NCI-H748 (cell line): ENCODE measurements around the gene CLCN5.
A peak's percentile ranks its signal among the peaks of the same experiment; 100 is the strongest.

ENCODE experiments used
- DNase-seq: peaks from one replicate; lab custom pipeline; 2025; ENCODE audit not compliant: unreplicated experiment; lab: John Stamatoyannopoulos, UW

CLCN5 gene

DNA sequence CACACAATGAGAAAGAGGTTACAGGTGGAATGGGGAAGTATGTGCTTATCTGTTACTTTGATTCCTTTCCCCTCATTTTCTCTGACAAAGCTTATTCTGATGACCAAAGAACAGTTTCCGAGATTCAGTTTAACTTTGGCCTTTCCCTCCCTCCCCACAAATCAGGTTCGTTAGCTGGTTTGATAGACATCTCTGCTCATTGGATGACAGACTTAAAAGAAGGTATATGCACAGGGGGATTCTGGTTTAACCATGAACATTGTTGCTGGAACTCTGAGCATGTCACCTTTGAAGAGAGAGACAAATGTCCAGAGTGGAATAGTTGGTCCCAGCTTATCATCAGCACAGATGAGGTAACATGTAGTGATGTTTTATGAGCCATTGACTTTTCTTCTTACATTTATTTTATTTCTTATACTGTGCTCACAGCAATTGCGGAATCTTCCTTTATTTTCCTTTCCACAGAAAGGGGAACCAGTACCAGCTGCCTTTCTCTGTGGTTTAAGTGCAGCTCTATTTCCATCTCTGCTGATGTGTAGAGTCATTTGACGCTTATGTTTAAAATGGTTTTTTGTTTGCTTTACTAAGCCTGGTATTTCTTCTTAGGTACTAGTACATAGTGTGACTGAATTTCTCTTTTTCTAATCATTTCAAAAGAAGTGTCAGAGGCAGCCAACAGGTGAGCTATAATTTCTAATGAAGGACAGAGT lies 153.4 kb downstream of the CLCN5 start:
- DNase-seq: no peak

DNA sequence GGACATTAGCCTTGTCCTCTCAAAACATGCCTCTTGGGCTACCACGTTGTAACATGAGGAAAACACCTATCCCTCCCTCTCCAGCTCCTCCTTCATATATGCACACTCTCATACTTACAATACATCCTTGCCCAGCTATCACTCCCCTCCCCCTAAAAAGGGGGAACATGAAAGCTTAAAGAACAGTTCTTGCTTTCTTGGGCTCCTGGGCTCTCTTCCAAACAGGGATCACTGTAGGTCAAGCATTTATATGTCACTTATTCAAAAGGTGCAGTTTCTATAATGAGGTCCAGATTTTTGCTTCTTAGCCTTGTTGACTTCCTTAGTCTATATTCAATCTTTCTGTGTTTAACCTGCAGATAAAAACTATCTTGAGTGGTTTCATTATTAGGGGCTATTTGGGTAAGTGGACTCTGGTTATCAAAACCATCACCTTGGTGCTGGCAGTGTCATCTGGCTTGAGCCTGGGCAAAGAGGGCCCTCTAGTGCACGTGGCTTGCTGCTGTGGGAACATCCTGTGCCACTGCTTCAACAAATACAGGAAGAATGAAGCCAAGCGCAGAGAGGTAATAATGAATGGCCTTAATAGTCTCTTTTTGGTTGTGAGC lies 159.0 kb downstream of the CLCN5 start:
- DNase-seq: peak; percentile 56

DNA sequence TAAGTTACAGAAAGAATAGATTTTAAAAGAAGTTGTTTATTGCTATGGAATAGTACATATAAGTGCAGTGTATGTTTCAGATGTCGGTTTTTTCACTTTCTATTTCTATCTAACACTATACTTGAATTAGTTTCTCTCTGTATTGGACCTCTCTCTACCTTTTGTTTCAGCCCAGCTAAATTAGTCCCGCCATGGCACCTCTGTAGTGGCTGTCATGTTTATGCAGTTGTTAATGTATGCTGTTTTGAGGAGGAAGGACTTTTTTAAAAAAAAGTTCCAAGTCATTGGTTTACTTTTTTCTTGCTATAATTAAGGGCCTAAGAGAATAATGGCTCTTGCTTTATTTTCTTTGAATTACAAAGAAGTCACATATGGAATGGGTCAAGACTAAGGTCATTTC lies 160.3 kb downstream of the CLCN5 start:
- DNase-seq: no peak

DNA sequence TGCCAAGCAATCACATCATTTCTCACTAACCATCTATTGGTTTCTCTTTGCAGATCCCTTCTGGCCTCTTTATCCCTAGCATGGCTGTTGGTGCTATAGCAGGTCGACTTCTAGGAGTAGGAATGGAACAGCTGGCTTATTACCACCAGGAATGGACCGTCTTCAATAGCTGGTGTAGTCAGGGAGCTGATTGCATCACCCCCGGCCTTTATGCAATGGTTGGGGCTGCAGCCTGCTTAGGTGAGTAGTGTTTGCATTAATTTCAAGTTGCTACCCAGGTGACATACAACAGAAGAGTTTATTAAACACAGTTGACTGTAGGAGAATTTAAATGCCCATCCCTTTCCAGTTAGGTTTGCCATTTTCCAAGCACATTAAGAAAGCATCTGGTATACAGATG lies 166.2 kb downstream of the CLCN5 start:
- no peak for DNase-seq

DNA sequence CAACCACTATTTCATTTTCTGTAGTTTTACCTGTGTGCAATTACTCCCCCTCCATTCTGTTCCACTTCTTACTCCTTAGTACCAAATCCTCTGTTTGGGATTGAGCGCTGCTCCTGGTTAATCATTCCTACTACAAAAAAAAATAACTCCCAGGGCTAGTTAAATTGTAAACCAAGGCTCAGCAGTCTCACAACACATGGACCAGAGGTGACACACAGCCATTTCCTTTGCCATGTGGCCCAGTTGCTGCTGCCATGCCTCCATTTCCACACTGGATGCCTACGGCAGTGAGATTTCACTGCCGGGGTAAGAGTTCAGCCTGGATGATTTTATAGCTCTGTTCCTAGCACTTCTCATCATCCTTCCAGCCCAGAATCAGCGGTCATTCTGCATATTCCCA lies 171.2 kb downstream of the CLCN5 start:
- DNase-seq: no peak

DNA sequence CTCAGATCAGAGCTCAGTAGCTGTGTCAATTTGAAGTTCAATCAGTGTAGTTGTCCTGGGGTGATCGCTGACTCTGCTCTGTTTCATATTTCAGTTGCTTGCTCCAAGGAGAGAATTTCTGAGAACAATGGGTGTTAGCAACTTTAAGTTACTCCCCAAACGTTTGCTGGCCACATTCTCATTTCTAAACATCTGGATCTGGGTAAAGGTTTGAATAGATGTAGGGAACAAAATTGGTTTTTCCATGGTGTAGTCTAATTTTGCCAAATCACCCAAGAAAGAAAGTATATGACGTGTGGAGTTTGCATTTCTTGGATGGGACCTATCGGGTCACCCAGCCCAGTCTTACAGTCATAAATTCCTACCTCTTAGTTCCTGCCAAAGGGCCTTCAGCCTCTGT lies 174.7 kb downstream of the CLCN5 start:
- no peak for DNase-seq

DNA sequence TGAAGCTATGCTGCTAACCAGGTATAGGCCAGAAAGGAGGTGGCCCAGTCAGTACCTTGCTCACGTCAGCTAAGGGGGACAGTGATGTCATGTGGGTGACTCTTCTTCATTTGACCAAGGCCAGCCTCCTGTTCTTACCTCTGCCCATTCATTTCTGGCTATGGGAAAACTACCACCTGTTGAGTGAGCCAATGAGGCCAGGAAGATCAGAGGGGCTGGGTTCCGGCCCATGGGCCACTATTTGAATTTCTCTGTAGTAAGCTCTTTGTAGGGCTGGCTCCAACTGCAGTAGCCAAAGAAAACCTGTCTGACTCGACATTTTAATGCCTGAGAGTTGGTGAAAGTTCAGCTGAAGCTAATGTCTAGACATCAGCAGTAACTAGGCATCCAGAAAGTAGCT lies 175.8 kb downstream of the CLCN5 start:
- DNase-seq: no peak

DNA sequence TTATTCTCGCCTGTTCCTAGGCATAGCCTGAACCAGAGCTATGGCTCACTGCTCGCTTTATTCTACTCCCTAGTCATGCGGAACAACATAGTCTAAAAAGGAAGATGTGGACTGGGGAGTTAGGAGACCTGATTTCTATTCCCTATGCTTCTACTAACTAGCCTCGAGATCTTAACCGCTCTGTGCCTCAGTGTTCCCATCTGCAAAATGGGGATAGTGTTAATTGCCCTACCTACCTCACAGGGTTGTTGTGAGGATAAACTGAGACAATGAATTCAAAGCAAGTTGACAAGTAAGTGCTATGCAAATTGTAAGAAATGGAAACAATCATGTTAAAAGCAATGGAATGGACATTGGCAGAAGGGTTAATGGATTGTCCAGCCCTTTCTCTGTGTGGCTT lies 176.4 kb downstream of the CLCN5 start:
- no peak for DNase-seq

DNA sequence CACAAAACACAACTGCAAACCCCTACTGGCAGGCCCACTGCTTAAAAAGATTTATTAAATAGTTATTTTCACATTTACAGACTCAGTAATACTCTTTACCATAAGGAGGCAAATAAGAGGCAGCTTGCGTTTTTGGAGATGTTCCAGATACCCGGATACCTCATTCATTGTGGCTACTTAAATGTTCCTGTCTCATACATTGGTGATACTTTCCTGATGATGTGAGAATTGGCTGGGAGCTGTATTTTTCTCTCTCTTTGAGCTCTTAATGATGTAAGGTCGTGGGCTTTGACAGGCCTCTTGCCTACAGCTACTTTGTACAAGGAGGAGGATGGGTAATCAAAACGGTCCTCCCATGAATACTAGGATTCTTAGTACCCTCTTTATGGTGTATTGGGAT lies 176.9 kb downstream of the CLCN5 start:
- no peak for DNase-seq

DNA sequence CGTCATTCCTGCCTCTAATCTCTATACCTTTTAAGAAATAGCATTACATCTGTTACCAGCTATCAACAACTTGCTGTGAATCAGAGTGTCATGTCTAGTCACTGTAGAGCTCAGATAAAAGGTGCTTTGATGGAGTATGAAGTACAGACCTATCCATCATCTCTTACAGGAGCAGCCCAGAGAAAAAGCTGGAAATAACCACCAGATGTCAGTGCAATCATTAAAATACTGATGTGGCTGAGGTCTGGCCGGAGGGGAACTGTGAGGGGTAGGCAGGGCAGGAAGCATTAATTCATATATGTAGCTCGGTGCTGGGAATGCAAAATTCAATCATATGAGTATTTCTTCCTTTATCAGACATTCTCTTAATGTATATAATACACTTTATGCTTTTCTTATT lies 177.8 kb downstream of the CLCN5 start:
- peak; percentile 23 for DNase-seq

DNA sequence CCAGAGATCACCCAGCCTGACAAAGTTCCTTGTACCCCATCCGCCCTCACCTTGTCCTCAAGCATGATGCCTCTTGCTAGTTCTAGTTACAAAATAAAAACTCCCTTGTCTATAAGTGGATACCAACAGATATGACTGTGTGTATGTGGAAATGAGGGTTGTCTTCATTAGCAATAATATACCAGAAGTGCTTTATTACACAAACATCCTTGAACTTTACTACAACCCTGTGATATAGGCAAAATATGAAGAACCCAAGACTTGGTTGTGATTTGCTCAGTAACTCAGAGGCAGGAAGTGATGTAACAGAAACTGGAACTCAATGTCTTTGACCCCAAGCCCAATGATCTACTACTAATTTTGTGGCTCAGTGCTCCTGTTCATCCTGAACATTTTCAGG lies 180.8 kb downstream of the CLCN5 start:
- no peak for DNase-seq

DNA sequence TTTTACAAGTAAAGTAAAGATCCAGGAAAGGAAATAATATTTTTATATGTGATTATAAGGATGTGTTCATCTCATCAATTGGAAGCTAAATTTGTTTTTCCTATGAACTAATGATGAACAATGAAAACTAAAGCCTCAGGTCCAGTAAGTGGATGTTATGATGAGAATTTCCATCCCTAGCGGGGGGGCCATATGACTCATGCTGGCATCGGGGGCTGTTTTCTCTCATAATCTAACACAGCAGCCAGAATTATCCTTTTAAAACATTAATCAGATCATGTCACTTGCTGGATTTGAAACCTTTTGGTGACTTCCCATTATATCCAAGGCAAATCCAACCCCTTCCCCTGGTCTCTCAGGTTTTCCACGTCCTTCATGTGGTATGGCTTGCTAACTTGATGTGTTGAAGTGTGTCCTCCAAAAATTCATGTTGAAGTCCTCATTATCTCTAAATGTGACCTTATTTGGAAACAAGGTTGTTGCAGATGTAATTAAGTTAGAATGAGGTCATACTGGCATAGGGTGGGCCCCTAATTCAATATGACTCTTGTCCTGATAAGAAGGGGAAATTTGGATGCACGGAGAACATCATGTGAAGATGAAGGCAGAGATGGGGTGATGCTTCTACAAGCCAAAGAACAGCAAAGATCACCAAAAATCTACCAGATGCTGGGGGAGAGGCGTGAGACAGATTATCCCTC lies 181.6 kb downstream of the CLCN5 start:
- no peak for DNase-seq

DNA sequence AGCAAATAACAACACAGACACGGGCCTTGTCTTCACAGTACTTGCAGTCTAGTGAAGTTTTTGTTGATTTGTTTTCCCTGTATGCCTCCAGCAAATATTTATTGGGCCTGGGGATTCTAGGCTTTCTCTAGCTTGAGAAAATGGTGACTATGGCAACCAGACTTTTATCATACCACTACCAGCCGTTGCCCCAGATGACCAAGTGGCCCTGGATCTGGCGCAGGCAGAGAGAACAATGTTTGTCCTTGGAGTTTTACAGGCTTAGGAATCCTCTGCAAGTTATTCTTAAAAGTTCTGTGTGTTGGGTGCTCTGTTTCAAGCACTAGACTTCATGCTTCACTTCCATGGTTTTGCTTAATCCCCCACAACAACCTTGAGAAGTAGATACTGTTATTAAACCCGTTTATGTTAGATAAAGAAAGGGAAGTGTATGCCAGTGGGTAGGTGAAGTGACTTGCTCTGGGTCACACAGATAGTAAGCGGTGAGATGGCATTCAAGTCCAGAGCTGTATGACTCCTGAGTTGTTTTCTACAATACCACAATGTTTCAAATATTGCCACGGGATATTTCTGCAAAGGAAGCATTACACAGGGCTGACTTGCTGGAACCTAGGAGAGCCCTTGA lies 183.8 kb downstream of the CLCN5 start:
- no peak for DNase-seq

DNA sequence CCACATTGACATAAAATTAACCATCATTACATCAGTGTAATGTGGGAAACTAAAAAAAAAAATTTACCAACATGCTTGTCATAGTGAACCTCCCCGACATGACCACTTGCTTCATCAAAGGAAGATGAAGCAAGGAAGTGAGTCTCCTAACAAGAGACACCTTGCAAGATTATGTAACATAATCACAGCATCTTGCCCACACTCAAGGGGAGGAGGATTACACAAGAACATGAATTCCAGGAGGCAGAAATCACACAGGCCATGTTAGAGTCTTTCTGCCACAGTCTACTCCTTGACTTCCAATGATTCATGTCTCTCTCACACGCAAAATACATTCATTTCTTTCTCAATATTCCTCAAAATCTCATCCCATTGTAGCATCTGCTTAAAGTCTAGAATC lies 185.1 kb downstream of the CLCN5 start:
- no peak for DNase-seq

DNA sequence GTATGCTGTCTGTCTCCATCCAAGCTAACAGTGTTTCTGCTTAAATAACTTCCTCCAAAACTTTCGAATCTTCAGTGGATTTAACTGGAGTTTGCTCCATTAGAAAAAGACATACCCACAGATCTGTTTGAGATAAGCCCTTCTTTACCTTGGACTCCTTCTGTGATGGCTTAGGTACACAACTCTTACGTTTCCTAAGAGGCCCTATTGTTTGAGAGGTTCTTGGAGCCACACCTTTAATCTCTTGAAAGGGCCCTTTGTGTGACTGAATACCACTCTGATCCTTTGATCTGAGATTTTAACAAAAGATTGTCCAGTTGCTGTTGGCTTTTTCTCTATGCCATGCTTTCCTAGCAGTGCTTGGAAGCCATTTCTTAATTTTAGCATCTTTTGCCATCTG lies 185.9 kb downstream of the CLCN5 start:
- no peak for DNase-seq

DNA sequence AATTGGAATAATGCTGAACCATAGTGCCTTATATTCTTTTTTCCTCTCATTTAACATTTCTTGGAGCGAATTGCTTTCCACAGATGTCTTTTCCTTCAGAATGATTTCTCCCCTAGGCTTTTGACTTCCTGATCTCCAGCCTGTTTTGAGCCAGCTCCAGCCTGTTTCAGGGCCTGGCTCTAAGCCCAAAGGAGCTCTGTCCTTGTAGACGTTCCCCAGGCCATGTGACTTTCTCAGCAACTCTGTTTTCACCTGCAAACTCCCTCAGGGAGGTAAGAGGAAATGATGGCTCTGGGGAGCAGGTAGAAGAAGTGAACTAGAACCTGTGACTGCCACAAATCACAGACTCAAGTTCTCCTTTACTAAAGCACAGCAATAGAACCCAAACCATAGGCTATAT lies 189.3 kb downstream of the CLCN5 start:
- no peak for DNase-seq

DNA sequence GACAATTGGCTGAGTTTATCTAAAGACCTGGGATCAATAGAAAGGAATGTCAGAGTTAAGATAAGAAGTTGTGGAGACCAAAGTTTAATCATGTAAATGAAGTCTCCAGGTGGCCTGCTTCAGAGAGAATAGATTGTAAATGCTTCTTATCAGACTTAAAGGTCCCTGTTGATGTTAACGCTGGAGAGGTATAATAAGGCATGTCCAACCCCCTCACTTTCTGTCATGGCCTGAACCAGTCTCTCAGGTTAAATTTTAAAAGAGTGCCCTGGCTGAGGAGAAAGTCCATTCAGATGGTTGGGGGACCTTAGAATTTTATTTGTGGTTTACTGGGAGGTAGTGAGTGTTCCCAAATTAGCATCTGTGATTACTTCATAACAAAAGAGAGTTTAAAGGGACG lies 191.7 kb downstream of the CLCN5 start:
- DNase-seq: no peak

DNA sequence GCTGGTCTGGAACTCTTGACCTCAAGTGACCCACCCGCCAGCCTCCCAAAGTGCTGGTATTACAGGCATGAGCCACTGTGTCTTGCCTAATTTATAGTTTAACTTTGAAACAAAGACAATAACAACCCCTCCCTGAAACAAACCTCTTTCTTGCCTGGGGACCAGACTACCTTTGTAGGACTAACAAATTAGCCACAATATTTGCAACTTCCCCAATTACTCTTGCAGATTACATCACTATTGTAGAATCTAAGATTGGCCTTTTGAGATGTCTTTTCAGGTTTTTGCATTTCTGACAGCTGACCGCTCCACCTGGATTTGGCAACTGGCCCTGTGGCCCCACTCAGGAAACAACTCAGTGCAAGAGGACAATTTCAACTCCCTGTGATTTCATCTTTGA lies 193.6 kb downstream of the CLCN5 start:
- no peak for DNase-seq

DNA sequence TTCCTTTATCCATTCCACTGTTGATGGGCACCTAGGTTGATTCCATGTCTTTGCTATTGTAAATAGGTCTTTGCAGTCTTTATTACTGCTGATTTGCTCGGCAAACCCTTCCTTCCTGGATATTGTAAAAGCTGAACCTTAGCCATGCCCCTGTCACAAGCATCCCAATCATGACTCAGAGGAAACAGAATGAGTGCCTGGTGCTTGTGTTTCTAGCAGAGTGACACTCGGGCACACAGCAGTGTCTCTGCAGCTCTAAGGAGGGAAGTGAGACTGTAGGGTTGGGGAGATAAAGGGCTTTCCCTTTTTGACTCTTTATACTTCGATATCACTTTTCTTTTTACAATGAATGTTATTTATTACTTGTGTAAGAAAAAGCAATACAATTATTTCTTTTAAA lies 195.1 kb downstream of the CLCN5 start:
- no peak for DNase-seq

DNA sequence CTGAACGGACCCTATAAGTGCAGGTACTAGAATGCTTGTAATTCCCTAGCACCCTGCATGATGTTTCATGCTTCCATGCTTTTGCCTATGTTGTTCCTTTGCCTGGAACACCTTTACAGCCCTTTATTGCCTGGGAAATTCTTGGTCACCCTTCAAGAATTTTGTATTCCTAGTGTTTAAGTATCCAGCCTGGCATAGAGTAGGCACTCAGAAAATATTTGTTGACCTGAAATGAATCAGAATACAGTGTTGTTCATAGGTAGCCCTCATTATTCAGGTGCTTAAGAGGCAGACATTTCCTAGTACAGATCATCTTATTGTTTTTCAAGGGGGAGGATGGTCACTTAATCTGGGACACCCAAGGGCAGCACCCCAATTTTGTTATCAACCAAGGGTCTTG lies 203.1 kb downstream of the CLCN5 start:
- no peak for DNase-seq

DNA sequence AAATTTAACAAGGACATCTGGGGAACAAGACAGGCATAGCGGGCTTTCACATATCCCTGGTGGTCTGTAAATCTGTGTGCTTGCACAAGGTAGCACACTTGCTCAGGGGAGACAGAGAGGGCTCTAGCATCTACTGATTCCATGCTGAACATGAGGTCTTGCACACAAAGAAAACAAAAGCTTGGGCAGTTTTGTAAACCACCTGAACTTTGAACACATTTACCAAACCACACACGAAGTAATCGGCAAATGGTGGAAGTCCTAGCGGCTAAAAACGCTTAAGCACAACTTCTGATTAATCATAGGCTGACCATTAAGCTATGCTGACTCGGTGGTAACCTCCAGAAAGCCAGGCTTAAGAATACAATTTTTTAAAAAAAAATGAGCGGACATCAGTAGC lies 225.6 kb downstream of the CLCN5 start:
- DNase-seq: no peak
